ENCODE data around the gene CD44. TPM values are rescaled to one million over a fixed set of nuclear protein-coding genes. Genes with fewer than 3 reads are reported as not detected.
A peak's percentile ranks its signal among the peaks of the same experiment; 100 is the strongest.
"Not testable (repeated sequence)": the region's sequence is repeated elsewhere in the genome, so short reads cannot be mapped to it uniquely, and the experiment has no call there.

CD44 gene
- total RNA-seq, 4 donors from 2014 or later = 67.1 to 180 (median 84.8) TPM

GRCh38 chr11:35223371-35223796 lies 84.4 kb downstream of the CD44 start:
- Histone ChIP-seq H3K27me3 (no peaks in the 10 kb centered on the region), H3K4me1 (peaks cover 0 to 17% (median 4%) of the 10 kb centered on the region in 4 donors), H3K4me3 (no peak overlapping the region), H3K36me3 (peaks cover 0 to 50% (median 0%) of the 10 kb centered on the region in 3 donors), H3K27ac (peak overlapping the region in 2 of 4 donors; percentile 54 to 56), H3K9me3 (no peaks in the 10 kb centered on the region)
- TF ChIP-seq EP300 (IDR thresholded peaks at IDR 0.05) = no peak
- no peak for TF ChIP-seq POLR2A (IDR thresholded peaks at IDR 0.05)
- no peak for TF ChIP-seq CTCF (IDR thresholded peaks at IDR 0.05)
- no peak for DNase-seq (ENCODE audit: low spot score in 2 of 2)
- 32 to 41% methylated on average over 9 of the region's 9 CpGs for WGBS, 2 donors

- no peaks in the 10 kb centered on the region for H3K9me3 ChIP-seq
- no peak for TF ChIP-seq CTCF (IDR thresholded peaks at IDR 0.05)
- no peak for TF ChIP-seq POLR2A (IDR thresholded peaks at IDR 0.05)
- no peak for TF ChIP-seq EP300 (IDR thresholded peaks at IDR 0.05)
- peaks cover 0 to 17% (median 4%) of the 10 kb centered on the region in 4 donors for H3K4me1 ChIP-seq
Measured at GRCh38 chr11:35223991-35224390, 85.0 kb downstream of the CD44 start.

GRCh38 chr11:35225946-35226520 lies 87.1 kb downstream of the CD44 start:
- H3K9me3 ChIP-seq = no peaks in the 10 kb centered on the region
- no peak for DNase-seq (ENCODE audit: low spot score in 2 of 2)
- H3K27me3 ChIP-seq = no peaks in the 10 kb centered on the region
- H3K4me1 ChIP-seq = peaks cover 0 to 17% (median 4%) of the 10 kb centered on the region in 4 donors
- no peak overlapping the region for H3K4me3 ChIP-seq
- WGBS, 2 donors = 63 to 64% methylated on average over 3 of the region's 3 CpGs
- peak overlapping the region in 1 of 4 donors; percentile 35 for H3K27ac ChIP-seq
- H3K36me3 ChIP-seq = peaks cover 0 to 52% (median 0%) of the 10 kb centered on the region in 3 donors
- no peak for TF ChIP-seq CTCF (IDR thresholded peaks at IDR 0.05)

More at GRCh38 chr11:35223991-35224390, 85.0 kb downstream of the CD44 start:
- WGBS, 2 donors = 83 to 89% methylated on average over 1 of the region's 1 CpG
- peak overlapping the region in 2 of 4 donors; percentile 54 to 56 for H3K27ac ChIP-seq
- no peak for DNase-seq (ENCODE audit: low spot score in 2 of 2)
- H3K4me3 ChIP-seq = no peak overlapping the region
- peaks cover 0 to 52% (median 0%) of the 10 kb centered on the region in 3 donors for H3K36me3 ChIP-seq
- no peaks in the 10 kb centered on the region for H3K27me3 ChIP-seq

GRCh38 chr11:35226756-35227155 lies 87.8 kb downstream of the CD44 start:
- peaks cover 0 to 17% (median 4%) of the 10 kb centered on the region in 4 donors for H3K4me1 ChIP-seq
- H3K9me3 ChIP-seq; H3K4me3 ChIP-seq; H3K27me3 ChIP-seq; DNase-seq (ENCODE audit: low spot score in 2 of 2): not testable (repeated sequence)
- 88 to 89% methylated on average over 6 of the region's 6 CpGs for WGBS, 2 donors
- peaks cover 0 to 50% (median 0%) of the 10 kb centered on the region in 3 donors for H3K36me3 ChIP-seq
- peak overlapping the region in 2 of 4 donors; percentile 56 to 64 for H3K27ac ChIP-seq

- no peak for DNase-seq (ENCODE audit: low spot score in 2 of 2)
- WGBS, 2 donors = 53 to 55% methylated on average over 5 of the region's 5 CpGs
- H3K36me3 ChIP-seq = peaks cover 0 to 40% (median 0%) of the 10 kb centered on the region in 3 donors
- H3K4me3 ChIP-seq = no peak overlapping the region
- H3K9me3 ChIP-seq = no peaks in the 10 kb centered on the region
- H3K27ac ChIP-seq = peak overlapping the region in 2 of 4 donors; percentile 56 to 64
- H3K4me1 ChIP-seq = peaks cover 0 to 16% (median 4%) of the 10 kb centered on the region in 4 donors
- TF ChIP-seq CTCF (IDR thresholded peaks at IDR 0.05) (no peak), EP300 (IDR thresholded peaks at IDR 0.05) (peak in 1 of 2 donors; percentile 48), POLR2A (IDR thresholded peaks at IDR 0.05) (no peak)
- H3K27me3 ChIP-seq = no peaks in the 10 kb centered on the region
Measured at GRCh38 chr11:35227576-35228327, 88.8 kb downstream of the CD44 start.
